Fibroblast of lung (primary cell): ENCODE measurements around the gene CMTM7.

Experiments used
- CTCF ChIP-seq, 2 donors: IDR thresholded peaks in 1 of 2; conservative IDR thresholded peaks in 1 of 2; 1 replicate in 1 of 2; 2 replicates in 1 of 2; pipeline ENCODE4 v1.5.1; 2011 to 2012; ENCODE audit warnings: low read length in 2 of 2, control low read depth in 1 of 2, inconsistent platforms in 1 of 2, low read depth in 1 of 2, mild to moderate bottlenecking in 1 of 2
- EZH2 ChIP-seq: IDR thresholded peaks from 2 replicates; pipeline ENCODE4 v1.5.1; 2012; ENCODE audit warnings: low read length, control low read depth, mild to moderate bottlenecking; ENCODE audit errors: missing control alignments

GRCh38 chr3:32431481-32431880 is 39.8 kb downstream of the CMTM7 start:
- no peak for TF ChIP-seq CTCF (conservative IDR thresholded peaks at IDR 0.05 in 1 of 2, IDR thresholded peaks at IDR 0.05 in 1 of 2; ENCODE audit: low read depth in 1 of 2, low read length in 2 of 2)
- no peak for TF ChIP-seq EZH2
